ENCODE data around the gene SLC8A2.

The SLC8A2 gene

DNA sequence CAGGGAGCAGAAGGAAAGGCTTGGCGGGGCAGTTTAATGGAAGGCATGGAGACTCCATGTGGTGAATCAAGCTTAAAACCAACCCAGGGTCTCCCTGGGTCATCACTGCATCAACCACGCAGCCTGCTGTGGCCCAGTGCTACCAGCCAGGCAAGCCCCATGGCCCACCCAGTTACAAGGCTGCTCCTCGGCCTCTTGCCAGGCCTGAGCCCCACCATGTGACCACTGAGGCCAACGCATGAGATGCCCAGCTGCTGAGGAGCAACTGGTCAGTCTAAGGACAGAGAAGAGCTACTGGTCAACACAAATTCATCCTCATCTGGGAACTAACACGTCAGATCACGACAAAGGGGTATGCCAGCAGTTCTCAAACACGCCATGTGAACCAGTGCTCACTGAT is 27.7 kb upstream of the SLC8A2 start:
- TF ChIP-seq, protein P1, sequence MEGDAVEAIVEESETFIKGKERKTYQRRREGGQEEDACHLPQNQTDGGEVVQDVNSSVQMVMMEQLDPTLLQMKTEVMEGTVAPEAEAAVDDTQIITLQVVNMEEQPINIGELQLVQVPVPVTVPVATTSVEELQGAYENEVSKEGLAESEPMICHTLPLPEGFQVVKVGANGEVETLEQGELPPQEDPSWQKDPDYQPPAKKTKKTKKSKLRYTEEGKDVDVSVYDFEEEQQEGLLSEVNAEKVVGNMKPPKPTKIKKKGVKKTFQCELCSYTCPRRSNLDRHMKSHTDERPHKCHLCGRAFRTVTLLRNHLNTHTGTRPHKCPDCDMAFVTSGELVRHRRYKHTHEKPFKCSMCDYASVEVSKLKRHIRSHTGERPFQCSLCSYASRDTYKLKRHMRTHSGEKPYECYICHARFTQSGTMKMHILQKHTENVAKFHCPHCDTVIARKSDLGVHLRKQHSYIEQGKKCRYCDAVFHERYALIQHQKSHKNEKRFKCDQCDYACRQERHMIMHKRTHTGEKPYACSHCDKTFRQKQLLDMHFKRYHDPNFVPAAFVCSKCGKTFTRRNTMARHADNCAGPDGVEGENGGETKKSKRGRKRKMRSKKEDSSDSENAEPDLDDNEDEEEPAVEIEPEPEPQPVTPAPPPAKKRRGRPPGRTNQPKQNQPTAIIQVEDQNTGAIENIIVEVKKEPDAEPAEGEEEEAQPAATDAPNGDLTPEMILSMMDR (IDR thresholded peaks at IDR 0.05; ENCODE audit: control extremely low read depth, extremely low read depth, low read depth, missing control alignments), result no peak
- CTCF ChIA-PET, result interaction anchor here (0.7 to 1.4 kb wide), 7 partner anchors 11 to 195 kb away, joined by 3 to 5 read pairs (median 3); partner anchors contain the start of genes KPTN and NAPA

GRCh38 chr19:47498561-47498960 is 26.9 kb upstream of the SLC8A2 start:
- POLR2A ChIA-PET, result interaction anchor here (1.3 kb wide), 1 partner anchor 14 kb away, joined by 3 read pairs; no protein-coding TSS in a partner anchor
- no peak for DNase-seq (ENCODE audit: extremely low spot score)
- TF ChIP-seq, protein P1 (IDR thresholded peaks at IDR 0.05; ENCODE audit: control extremely low read depth, extremely low read depth, low read depth, missing control alignments), result no peak
- CTCF ChIA-PET, result interaction anchor here (1.1 to 1.4 kb wide), 3 partner anchors 17 to 90 kb away, joined by 3 to 5 read pairs (median 3); partner anchors contain the start of gene NAPA

More for the DNA sequence above, 27.7 kb upstream of the SLC8A2 start:
- DNase-seq (ENCODE audit: extremely low spot score), result no peak
- POLR2A ChIA-PET, result interaction anchor here (1.3 kb wide), 1 partner anchor 13 kb away, joined by 3 read pairs; no protein-coding TSS in a partner anchor

DNA sequence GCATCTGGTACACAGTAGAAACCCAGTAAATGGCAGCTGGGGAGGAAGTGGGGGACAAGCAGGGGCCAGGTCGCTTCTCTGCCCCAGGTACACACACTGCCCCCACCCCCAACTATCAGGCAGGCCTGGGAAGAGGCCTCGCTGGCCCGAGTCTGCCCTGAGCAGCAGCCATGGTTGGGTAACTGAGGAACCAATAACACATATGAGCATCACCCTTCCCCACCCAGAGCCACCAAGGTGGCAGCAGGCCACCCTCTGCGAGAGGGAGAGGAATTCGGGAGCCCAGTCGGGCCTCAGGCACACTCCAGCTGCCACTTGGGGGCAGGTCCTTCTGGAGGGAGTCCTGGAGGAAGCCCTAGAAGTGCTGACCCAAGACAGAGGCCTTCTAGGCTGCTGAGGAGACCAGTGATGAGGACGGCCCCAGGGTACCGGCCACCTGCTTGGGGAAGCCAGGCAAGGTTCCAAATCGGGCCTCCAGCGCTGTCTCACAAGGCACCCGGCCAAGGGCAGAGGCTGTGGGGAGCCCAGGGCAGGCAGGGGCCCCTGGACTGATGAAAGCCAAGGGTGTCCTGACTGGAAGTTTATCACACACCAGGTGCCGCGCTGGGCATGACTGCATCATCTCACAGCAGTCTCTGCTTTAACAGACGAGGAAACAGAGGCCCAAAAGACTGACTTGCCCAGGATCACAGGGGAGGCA is 26.3 kb upstream of the SLC8A2 start:
- CTCF ChIA-PET, result interaction anchor here (1.1 to 2.2 kb wide), 2 partner anchors 13 to 17 kb away, joined by 5 to 6 read pairs; partner anchors contain the start of gene NAPA
- DNase-seq (ENCODE audit: extremely low spot score), result no peak
- POLR2A ChIA-PET, result no interaction called here
- TF ChIP-seq, protein P1 (IDR thresholded peaks at IDR 0.05; ENCODE audit: control extremely low read depth, extremely low read depth, low read depth, missing control alignments), result no peak

- POLR2A ChIA-PET, result no interaction called here
- no peak for DNase-seq (ENCODE audit: extremely low spot score)
- CTCF ChIA-PET, result interaction anchor here (2.2 to 3.2 kb wide), 2 partner anchors 14 kb away, joined by 6 to 20 read pairs; partner anchors contain the start of gene KPTN
- TF ChIP-seq, protein P1 (IDR thresholded peaks at IDR 0.05; ENCODE audit: control extremely low read depth, extremely low read depth, low read depth, missing control alignments), result no peak
Observed at GRCh38 chr19:47497050-47497766, 25.5 kb upstream of the SLC8A2 start.

DNA sequence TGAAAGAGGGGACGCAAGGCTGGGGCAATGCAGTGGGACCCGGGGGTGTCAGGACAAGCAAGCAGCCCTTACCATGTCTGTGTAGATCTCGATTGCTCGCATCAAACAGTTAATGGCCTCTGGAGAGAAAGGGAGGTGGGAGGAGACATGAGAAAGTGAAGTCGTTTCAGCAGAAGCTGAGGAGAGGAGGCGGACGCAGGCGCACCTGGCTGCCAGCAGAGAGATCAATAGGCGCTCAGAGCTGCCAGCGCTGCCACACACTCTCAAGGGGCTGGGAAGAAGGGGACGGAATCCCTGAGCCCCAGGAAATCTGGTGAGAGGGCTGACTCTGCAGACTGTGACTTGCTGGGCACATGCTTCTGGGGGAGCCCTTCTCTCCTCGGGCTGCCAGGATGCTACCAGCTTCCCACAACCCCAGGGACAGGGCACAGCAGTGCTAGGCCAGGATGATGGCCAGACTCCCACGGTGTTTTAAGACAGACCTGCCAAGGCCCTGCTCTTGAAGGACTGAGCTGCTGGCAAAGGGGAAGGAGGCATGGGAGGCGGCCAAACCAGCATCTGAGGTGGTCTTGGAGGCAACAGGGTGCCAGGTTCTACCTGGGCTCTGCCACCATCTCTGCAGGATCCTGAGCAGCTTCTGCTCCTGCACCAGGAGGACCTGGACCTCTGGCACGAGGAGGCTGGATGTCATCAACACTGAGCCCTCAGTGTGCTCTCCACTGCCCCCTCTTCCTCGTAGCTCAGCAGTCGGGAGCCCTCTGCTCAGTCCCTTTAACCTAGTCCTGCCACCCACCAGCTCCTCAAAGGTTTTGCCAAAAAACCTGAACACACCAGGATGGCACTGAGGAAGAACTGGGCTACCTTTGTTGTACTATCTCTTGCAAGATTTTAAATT is 24.0 kb upstream of the SLC8A2 start:
- CTCF ChIA-PET, result interaction anchor here (1.4 to 3.2 kb wide), 4 partner anchors 13 to 67 kb away, joined by 3 to 20 read pairs (median 6); partner anchors contain the start of genes KPTN and NAPA
- no peak for DNase-seq (ENCODE audit: extremely low spot score)
- POLR2A ChIA-PET, result interaction anchor here (0.5 to 0.6 kb wide), 2 partner anchors 12 to 103 kb away, joined by 3 to 6 read pairs; no protein-coding TSS in a partner anchor
- TF ChIP-seq, protein P1 (IDR thresholded peaks at IDR 0.05; ENCODE audit: control extremely low read depth, extremely low read depth, low read depth, missing control alignments), result no peak
